Breast epithelium (tissue), 3 donors: Measurements from ENCODE around the gene MRPL16.

Source experiments
- CTCF ChIP-seq, 3 donors: fragments of 450-650 bp; IDR thresholded peaks; one replicate each; pipeline ENCODE4 v1.5.1; 2016 to 2017; ENCODE audit warnings: antibody characterized with exemption in 3 of 3, mild to moderate bottlenecking in 3 of 3, moderate library complexity in 3 of 3
- POLR2A ChIP-seq: fragments of 450-650 bp; IDR thresholded peaks from one replicate; pipeline ENCODE4 v1.6.1; 2016; ENCODE audit warnings: antibody characterized with exemption, mild to moderate bottlenecking, moderate library complexity

GRCh38 chr11:59857439-59858434, 47.2 kb upstream of the MRPL16 start:
- no peak for TF ChIP-seq CTCF (IDR thresholded peaks at IDR 0.05)
- TF ChIP-seq POLR2A: no peak
